Smooth muscle cell of the brain vasculature (primary cell): ENCODE measurements around the gene ABI3BP.
"Not testable (repeated sequence)": the region's sequence is repeated elsewhere in the genome, so short reads cannot be mapped to it uniquely, and the experiment has no call there.

Experiments
- DNase-seq: peaks from one replicate; pipeline ENCODE4 v3.0.0-alpha.2; 2012; ENCODE audit warnings: low read depth, low spot score

ABI3BP gene

DNA sequence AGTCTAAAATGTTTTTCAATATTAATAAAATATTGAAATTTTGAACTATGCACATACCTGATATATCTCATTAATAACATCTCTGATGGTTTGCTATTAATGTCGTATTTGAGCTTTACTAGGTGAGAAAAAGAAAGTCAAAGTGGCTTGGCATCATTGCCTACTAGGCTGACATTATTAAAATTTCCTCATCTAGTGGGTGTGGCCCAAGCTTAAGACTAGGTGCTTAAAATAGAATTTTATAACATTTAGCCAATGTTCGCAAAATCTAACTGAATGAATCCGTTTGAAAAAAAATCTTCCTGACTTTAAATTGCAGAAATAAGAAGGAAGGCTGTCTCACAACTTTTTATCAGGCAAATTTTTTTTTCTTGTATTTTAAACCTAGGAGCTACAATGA lies 46.1 kb downstream of the ABI3BP start:
- DNase-seq, result no peak

DNA sequence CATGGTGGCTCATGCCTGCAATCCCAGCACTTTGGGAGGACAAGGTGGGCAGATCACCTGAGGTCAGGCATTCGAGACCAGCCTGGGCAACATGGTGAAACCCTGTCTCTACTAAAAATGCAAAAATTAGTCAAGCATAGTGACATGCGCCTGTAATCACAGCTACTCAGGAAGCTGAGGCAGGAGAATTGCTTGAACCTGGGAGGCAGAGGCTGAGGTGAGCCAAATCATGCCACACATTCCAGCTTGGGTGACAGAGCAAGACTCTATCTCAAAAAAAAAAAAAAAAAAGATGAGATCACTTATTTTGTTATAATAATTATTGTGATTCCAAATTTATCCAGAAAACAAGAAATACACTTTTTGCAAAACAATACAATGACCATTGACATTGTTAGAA lies 47.1 kb downstream of the ABI3BP start:
- not testable (repeated sequence) for DNase-seq

GRCh38 chr3:100941451-100941850 lies 51.8 kb downstream of the ABI3BP start:
- no peak for DNase-seq

- no peak for DNase-seq
Observed at GRCh38 chr3:100941041-100941440, 52.2 kb downstream of the ABI3BP start.

GRCh38 chr3:100936931-100937330 lies 56.3 kb downstream of the ABI3BP start:
- DNase-seq, result no peak

- no peak for DNase-seq
Observed at GRCh38 chr3:100932491-100932890, 60.7 kb downstream of the ABI3BP start.

GRCh38 chr3:100928638-100929428 lies 64.4 kb downstream of the ABI3BP start:
- no peak for DNase-seq

GRCh38 chr3:100927775-100928174 lies 65.4 kb downstream of the ABI3BP start:
- DNase-seq, result no peak

GRCh38 chr3:100915706-100916495 lies 77.3 kb downstream of the ABI3BP start:
- DNase-seq, result no peak

DNA sequence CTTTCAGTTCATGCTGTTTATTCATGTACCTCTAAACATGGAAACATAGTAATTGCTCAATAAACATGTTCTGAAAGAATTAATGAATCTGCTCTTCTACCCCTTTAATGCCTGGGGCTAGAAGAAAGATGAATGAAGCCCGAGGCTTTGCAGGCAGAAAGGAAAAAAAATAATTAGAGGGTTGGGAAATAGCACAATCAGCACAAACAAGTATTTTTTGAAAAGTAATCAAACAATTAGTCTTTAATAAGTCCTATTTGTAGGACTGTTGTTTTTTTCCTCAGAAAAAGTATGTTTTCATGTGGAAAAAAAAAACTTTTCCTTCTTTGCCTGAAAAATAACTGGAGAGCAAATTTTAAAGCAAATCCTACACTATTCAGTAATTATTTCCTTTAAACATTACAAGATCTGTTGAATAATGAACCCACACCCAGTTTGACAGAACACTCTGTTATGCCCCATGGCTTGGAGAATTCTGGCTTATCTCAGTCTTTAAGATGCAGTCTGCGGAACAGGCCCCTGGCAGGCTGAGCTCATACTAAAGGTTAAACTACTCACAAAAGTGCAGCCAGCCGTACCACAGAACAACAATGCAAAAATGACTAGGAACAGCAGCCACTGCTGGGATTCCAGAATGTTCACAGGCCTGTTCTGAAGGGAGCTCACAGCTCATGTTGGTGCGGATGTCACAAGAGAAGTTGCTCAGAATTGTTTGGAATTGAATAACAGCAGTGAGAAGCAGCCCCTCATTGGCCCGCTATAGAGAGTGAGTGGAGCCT lies 79.2 kb downstream of the ABI3BP start:
- DNase-seq, result no peak

- no peak for DNase-seq
Observed at GRCh38 chr3:100912976-100913545, 80.2 kb downstream of the ABI3BP start.

GRCh38 chr3:100912571-100912970 lies 80.7 kb downstream of the ABI3BP start:
- DNase-seq, result no peak

- DNase-seq, result no peak
Observed at GRCh38 chr3:100911956-100912355, 81.3 kb downstream of the ABI3BP start.

DNA sequence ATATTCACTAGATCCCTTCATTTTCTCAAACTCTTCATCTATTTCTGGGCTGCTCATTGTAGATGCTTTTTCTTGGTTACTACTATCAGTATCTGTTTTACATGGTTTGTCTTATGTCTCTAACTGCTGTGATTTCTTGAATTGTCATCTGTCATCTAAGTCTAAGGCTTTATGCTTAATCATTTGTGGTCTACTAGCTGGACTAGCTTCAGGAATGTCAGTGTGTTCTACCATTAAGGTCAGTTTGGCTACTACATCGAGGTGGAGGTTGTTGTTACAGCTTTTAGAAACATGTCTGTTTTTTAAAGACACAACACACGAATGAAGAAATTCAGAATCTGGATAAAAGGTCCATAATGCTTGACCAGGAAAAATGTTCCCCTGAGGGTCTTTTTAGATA lies 82.2 kb downstream of the ABI3BP start:
- no peak for DNase-seq

- DNase-seq, result no peak
Observed at GRCh38 chr3:100902572-100902971, 90.6 kb downstream of the ABI3BP start.

- no peak for DNase-seq
Observed at GRCh38 chr3:100900671-100901335, 92.4 kb downstream of the ABI3BP start.

DNA sequence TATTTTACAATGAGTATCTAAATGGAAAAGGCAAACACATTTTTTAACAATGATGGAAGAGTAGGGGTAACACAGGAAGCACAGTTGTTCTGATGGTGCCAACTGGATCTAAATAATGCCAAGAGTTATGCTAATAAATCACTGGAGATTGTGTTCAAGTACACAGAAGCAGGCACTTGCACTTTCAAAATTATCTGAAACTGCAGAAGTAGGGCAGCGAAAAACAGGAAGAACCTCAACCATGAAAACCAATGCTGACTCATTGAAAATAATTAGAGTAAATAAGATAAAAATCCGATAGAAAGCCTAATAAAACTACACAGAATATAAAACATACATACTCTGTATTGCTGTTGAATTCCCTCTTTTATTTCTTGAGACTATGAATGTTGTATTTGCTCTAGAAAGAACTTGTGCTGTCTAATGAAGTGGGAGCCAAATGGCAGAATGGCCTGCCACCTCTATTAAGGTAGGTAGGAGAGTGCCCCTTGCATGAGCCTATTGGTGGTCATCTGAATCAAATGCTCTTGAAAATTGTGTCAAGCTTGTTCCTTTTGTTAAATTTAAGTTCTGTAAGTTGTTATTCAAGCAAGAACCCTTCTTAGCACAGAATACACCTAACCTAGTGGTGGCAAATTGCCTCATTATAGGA lies 93.7 kb downstream of the ABI3BP start:
- no peak for DNase-seq

DNA sequence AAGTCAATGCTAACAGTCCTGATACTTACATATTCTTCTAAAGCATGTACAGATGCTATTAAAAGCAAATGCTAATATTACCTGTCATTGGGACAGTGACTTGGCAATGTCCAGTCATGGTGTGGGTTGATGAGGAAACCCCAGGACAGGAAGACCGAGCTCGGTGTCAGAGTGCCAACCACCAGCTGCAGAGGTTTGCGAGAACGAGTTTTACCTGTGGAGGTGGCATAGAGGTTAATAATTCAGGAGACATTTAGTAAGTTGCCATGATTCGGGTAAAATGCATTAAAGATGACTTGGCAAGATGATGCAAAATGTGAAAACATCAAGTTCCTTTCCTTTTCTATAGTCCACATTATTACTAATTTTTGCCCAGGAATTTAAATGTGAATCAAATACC lies 94.5 kb downstream of the ABI3BP start:
- DNase-seq, result no peak

- DNase-seq, result no peak
Observed at GRCh38 chr3:100896994-100897393, 96.2 kb downstream of the ABI3BP start.

DNA sequence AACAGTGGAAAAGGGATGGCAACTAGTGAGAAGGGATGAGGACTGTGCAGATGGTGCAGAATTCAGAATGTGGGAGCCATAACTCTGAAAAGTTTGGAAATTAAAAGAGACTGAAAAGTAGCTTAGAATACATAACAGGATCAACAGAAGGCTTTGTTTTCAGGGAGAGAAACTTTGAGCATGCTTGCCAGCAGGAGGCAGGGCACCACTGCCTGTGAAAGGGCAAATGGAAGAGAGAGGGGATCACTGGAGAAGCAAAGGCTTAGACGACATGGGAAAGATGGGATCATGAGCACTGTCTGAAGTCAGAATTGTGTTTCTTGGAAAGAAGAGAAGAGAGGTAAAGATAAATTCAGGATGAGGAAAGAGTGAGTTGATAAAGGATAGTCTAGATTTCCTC lies 99.6 kb downstream of the ABI3BP start:
- no peak for DNase-seq

- no peak for DNase-seq
Observed at GRCh38 chr3:100893108-100893507, 100.1 kb downstream of the ABI3BP start.
